T-helper 1 cell (primary cell): ENCODE measurements around the gene ZNF729.
"Not testable (repeated sequence)": the region's sequence is repeated elsewhere in the genome, so short reads cannot be mapped to it uniquely, and the experiment has no call there.

Experiments
- DNase-seq, 5 donors: peaks; one replicate each; pipeline ENCODE4 v3.0.0-alpha.2; 2012 to 2020
- total RNA-seq, 4 donors: gene quantifications; one replicate each; lab custom pipeline; 2026; lab: John Stamatoyannopoulos, UW

The ZNF729 gene
- 0 reads per million in 4 donors for total RNA-seq

- no peak for DNase-seq
Observed at GRCh38 chr19:22286151-22286810, at the start of gene ZNF729. Gene ZNF729, plus strand, starts transcription at chr19:22286441. Its CDS starts 85 bp downstream, at chr19:22286526.

- DNase-seq = no peak
Observed at GRCh38 chr19:22256856-22257255, 29.4 kb upstream of the ZNF729 start.

- no peak for DNase-seq
Observed at GRCh38 chr19:22257381-22257780, 28.9 kb upstream of the ZNF729 start.

GRCh38 chr19:22257916-22258315, 28.3 kb upstream of the ZNF729 start:
- DNase-seq = no peak

- DNase-seq = no peak
Observed at GRCh38 chr19:22260499-22260898, 25.7 kb upstream of the ZNF729 start.

GRCh38 chr19:22261596-22261995, 24.6 kb upstream of the ZNF729 start:
- DNase-seq = no peak

- no peak for DNase-seq
Observed at GRCh38 chr19:22263121-22263520, 23.1 kb upstream of the ZNF729 start.

GRCh38 chr19:22321554-22321953, 35.3 kb downstream of the ZNF729 start:
- DNase-seq = not testable (repeated sequence)

GRCh38 chr19:22326219-22326618, 40.0 kb downstream of the ZNF729 start:
- DNase-seq = no peak

GRCh38 chr19:22327321-22327720, 41.1 kb downstream of the ZNF729 start:
- no peak for DNase-seq

GRCh38 chr19:22331521-22331920, 45.3 kb downstream of the ZNF729 start:
- DNase-seq = no peak

GRCh38 chr19:22332924-22333323, 46.7 kb downstream of the ZNF729 start:
- no peak for DNase-seq

GRCh38 chr19:22335716-22336115, 49.5 kb downstream of the ZNF729 start:
- no peak for DNase-seq

GRCh38 chr19:22354665-22355064, 68.4 kb downstream of the ZNF729 start:
- no peak for DNase-seq
